ENCODE measurements around the gene SLCO4A1. TPM values are rescaled to one million over a fixed set of nuclear protein-coding genes. Genes with fewer than 3 reads are reported as not detected.

Gene SLCO4A1
- total RNA-seq, 1 donor from 2014 or later: 38.6 TPM

- no peak for TF ChIP-seq CTCF (IDR thresholded peaks at IDR 0.05; ENCODE audit: insufficient read depth, low read length, poor library complexity, severe bottlenecking)
- peaks cover 45% of the 10 kb centered on the region for H3K27me3 ChIP-seq (ENCODE audit: control insufficient read depth, insufficient read depth, low read length)
- no peak for DNase-seq (ENCODE audit: low read depth)
- H3K4me3 ChIP-seq (ENCODE audit: low read depth, low read length): no peak overlapping the region
- H3K36me3 ChIP-seq (ENCODE audit: control insufficient read depth, insufficient read depth, low read length): no peaks in the 10 kb centered on the region
These were observed 55.2 kb downstream of the SLCO4A1 start for GRCh38 chr20:62697468-62697912.

- Histone ChIP-seq H3K27me3 (ENCODE audit: control insufficient read depth, insufficient read depth, low read length) (peaks cover 39% of the 10 kb centered on the region), H3K4me3 (ENCODE audit: low read depth, low read length) (no peak overlapping the region), H3K36me3 (ENCODE audit: control insufficient read depth, insufficient read depth, low read length) (no peaks in the 10 kb centered on the region)
- DNase-seq (ENCODE audit: low read depth): no peak
- TF ChIP-seq CTCF (IDR thresholded peaks at IDR 0.05; ENCODE audit: insufficient read depth, low read length, poor library complexity, severe bottlenecking): no peak
These were observed 55.9 kb downstream of the SLCO4A1 start for GRCh38 chr20:62698231-62698630.

DNA sequence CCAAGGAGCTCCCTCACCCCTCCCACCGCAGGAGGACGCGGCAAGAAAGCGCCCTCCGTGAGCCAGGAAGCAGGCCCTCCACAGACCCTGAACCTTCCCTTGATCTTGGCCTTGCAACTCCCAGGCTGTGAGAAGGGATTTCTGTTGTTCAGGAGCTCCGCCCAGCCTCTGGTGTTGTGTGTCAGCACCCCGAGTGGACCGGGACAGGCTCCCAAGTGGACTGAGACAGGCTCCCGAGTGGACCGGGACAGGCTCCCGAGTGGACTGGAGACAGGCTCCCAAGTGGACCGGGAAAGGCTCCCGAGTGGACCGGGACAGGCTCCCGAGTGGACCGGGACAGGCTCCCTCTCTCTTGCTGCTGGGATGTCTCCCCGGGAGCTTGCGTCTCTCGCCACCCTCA lies 57.0 kb downstream of the SLCO4A1 start:
- H3K27me3 ChIP-seq (ENCODE audit: control insufficient read depth, insufficient read depth, low read length): peaks cover 36% of the 10 kb centered on the region
- no peak overlapping the region for H3K4me3 ChIP-seq (ENCODE audit: low read depth, low read length)
- no peak for TF ChIP-seq CTCF (IDR thresholded peaks at IDR 0.05; ENCODE audit: insufficient read depth, low read length, poor library complexity, severe bottlenecking)
- no peak for DNase-seq (ENCODE audit: low read depth)
- no peaks in the 10 kb centered on the region for H3K36me3 ChIP-seq (ENCODE audit: control insufficient read depth, insufficient read depth, low read length)

- TF ChIP-seq CTCF (IDR thresholded peaks at IDR 0.05; ENCODE audit: insufficient read depth, low read length, poor library complexity, severe bottlenecking): no peak
- no peak overlapping the region for H3K4me3 ChIP-seq (ENCODE audit: low read depth, low read length)
- no peaks in the 10 kb centered on the region for H3K36me3 ChIP-seq (ENCODE audit: control insufficient read depth, insufficient read depth, low read length)
- H3K27me3 ChIP-seq (ENCODE audit: control insufficient read depth, insufficient read depth, low read length): peaks cover 36% of the 10 kb centered on the region
- no peak for DNase-seq (ENCODE audit: low read depth)
These were observed 57.4 kb downstream of the SLCO4A1 start for GRCh38 chr20:62699741-62700140.

- TF ChIP-seq CTCF (IDR thresholded peaks at IDR 0.05; ENCODE audit: insufficient read depth, low read length, poor library complexity, severe bottlenecking): no peak
- Histone ChIP-seq H3K36me3 (ENCODE audit: control insufficient read depth, insufficient read depth, low read length) (no peaks in the 10 kb centered on the region), H3K27me3 (ENCODE audit: control insufficient read depth, insufficient read depth, low read length) (peaks cover 32% of the 10 kb centered on the region), H3K4me3 (ENCODE audit: low read depth, low read length) (no peak overlapping the region)
- DNase-seq (ENCODE audit: low read depth): no peak
These were observed 58.1 kb downstream of the SLCO4A1 start for GRCh38 chr20:62700261-62700930.

Measured in kidney epithelial cell (primary cell).